Psoas muscle (tissue), 8 donors: ENCODE data around the gene DEPDC5. TPM values are rescaled to one million over a fixed set of nuclear protein-coding genes. Genes with fewer than 3 reads are reported as not detected.
A peak's percentile ranks its signal among the peaks of the same experiment; 100 is the strongest.

ENCODE experiments used
- ATAC-seq, 4 donors: fragments of 200-7000 bp; cut with Tn5 transposase; one replicate each; pipeline ENCODE4 v1.9.1; 2020; ENCODE audit warnings: moderate library complexity in 3 of 4, mild to moderate bottlenecking in 2 of 4
- DNase-seq, 2 donors: peaks; one replicate each; pipeline ENCODE4 v3.0.0-alpha.2; 2020
- H3K27ac ChIP-seq: fragments of 200-600 bp; one replicate; pipeline ENCODE4 v1.8.0; 2022
- H3K27me3 ChIP-seq, 3 donors: fragments of 200-600 bp in 1 of 3; one replicate each; pipeline versions ENCODE4 v1.6.1 to v1.8.0; 2013 to 2022; ENCODE audit warnings: low read length in 2 of 3, mild to moderate bottlenecking in 2 of 3, moderate library complexity in 1 of 3; ENCODE audit not compliant: insufficient read depth in 3 of 3
- H3K36me3 ChIP-seq, 2 donors: fragments of 200-600 bp in 1 of 2; one replicate each; pipeline versions ENCODE4 v1.6.1 to v1.8.0; 2013 to 2022; ENCODE audit warnings: low read depth in 1 of 2, mild to moderate bottlenecking in 1 of 2, moderate library complexity in 1 of 2; ENCODE audit not compliant: insufficient read depth in 1 of 2
- H3K4me1 ChIP-seq: fragments of 200-600 bp; one replicate; pipeline ENCODE4 v1.8.0; 2022
- H3K4me3 ChIP-seq: fragments of 200-600 bp; one replicate; pipeline ENCODE4 v1.8.0; 2022; ENCODE audit warnings: mild to moderate bottlenecking
- H3K9me3 ChIP-seq: fragments of 200-600 bp; one replicate; pipeline ENCODE4 v1.8.0; 2022
- CTCF ChIP-seq: fragments of 200-600 bp; IDR thresholded peaks from one replicate; pipeline ENCODE4 v1.8.0; 2022; ENCODE audit warnings: antibody characterized with exemption
- WGBS, 3 donors: extraction: QIAGEN DNeasy Blood & Tissue Kit; methylation state at CpG; one replicate each; pipeline versions ENCODE4 v1.1.6 to v1.1.7; 2013; 5-methylcytosine and 5-hydroxymethylcytosine counted together
- intact Hi-C, 2 donors: fragments of 100-400 bp; cut with DNase I; formaldehyde crosslinking; loops; one replicate each; pipeline versions ENCODE4 v1.11.0 to v1.14.2; 2022
- polyA plus RNA-seq, 3 donors: library from polyadenylated mRNA; stranded (reverse); fragments of 200-250 nt; gene quantifications; one replicate each; pipeline ENCODE4 v1.2.3, GENCODE V29; 2013
- total RNA-seq, 4 donors: library from RNA; stranded (reverse); fragmentation: NEBNext Ultra II Directional in 2 of 4; extraction: Animal tissue kit (Norgen Biotek cat#: 25700) in 2 of 4; gene quantifications; one replicate each; pipeline versions ENCODE4 v1.2.1 to v1.2.4, GENCODE V29; 2021 to 2023
- donor health status: healthy with polysubstance abuse.
- donor health status: DM: no; HTN: no; CAD: no; lungs with moderate emphysema.
- donor health status: Bipolar disorder and iron deficiency.
- donor health status: healthy.
- donor health status: DM: yes; HTN: yes; CAD: no.
- donor health status: DM: no; HTN: no; CAD: no.
- donor health status: DM: no; HTN: no; CAD: no.
- donor health status: DM: yes; HTN: yes; CAD: no.

DEPDC5 gene
- total and polyA plus RNA-seq, 7 donors = 6.3 to 15.6 (median 9.1) TPM

- DNase-seq = no peak
- WGBS, 3 donors = 63 to 82% (median 70%) methylated on average over 2 of the region's 2 CpGs
- no peak overlapping the region for H3K4me3 ChIP-seq
- intact Hi-C loops = no loop called here
- peaks cover 53% of the 10 kb centered on the region for H3K4me1 ChIP-seq
- no peaks in the 10 kb centered on the region for H3K9me3 ChIP-seq
- H3K27ac ChIP-seq = peak overlapping the region; percentile 75
- H3K36me3 ChIP-seq = peaks cover 8 to 46% of the 10 kb centered on the region in 2 donors
- no peak for ATAC-seq
- no peaks in the 10 kb centered on the region for H3K27me3 ChIP-seq
- TF ChIP-seq CTCF = no peak
Measured at GRCh38 chr22:31952094-31952401, 198.2 kb downstream of the DEPDC5 start.

- Histone ChIP-seq H3K36me3 (peaks cover 12 to 46% of the 10 kb centered on the region in 2 donors), H3K4me1 (peaks cover 49% of the 10 kb centered on the region), H3K4me3 (no peak overlapping the region), H3K27ac (peak overlapping the region; percentile 75), H3K9me3 (no peaks in the 10 kb centered on the region), H3K27me3 (no peaks in the 10 kb centered on the region)
- WGBS, 3 donors = 59 to 70% (median 60%) methylated on average over 2 of the region's 2 CpGs
- ATAC-seq (peak; percentile 30 to 66 (median 42)), DNase-seq (no peak)
- intact Hi-C loops = no loop called here
- TF ChIP-seq CTCF = no peak
Measured at GRCh38 chr22:31952472-31952871, 198.7 kb downstream of the DEPDC5 start.

GRCh38 chr22:31953261-31953660 is 199.4 kb downstream of the DEPDC5 start:
- TF ChIP-seq CTCF = no peak
- WGBS, 3 donors = 76 to 95% (median 93%) methylated on average over 3 of the region's 3 CpGs
- intact Hi-C loops = no loop called here

DNA sequence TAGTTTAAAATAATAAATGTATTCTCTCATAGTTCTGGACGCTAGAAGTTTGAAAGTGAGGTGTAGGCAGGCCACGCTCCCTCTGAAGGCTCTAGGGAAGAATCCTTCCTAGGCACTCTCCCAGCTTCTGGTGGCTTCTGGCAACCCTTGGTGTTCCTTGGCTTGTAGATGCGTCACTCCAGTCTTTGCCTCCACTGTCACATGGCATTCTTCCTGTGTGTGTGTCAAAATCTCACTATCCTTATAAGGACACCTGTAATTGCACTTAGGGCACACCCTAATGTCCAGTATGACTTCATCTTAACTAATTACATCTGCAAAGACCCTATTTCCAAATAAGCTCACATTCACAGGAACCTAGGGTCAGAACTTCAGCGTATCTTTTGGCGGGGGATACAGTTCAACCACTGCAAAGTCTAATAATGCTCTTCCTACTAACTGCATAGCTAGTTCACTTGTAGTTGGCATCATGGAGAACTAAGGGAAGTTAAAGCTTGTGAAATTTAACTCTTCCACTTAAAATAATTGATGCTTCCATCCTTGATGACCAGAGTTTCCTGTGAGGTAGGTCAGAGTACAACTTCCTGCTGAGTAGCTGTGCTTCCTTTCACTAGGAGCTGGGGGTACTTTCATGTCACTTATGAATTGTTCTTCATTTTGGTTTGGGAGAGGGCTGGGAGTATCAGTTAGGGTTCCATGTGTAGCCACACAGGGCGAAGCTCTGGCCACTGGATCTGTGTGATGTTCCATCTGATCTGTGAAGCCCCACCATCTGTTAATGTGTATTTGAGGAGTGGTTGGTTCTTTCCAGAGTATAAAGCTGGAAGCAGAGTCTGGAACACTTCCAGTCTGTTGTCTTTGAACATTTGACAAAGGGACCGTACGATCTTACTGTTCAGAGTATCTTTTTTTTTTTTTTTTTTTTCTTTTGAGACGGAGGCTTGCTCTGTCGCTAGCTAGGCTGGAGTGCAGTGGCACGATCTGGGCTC is 201.0 kb downstream of the DEPDC5 start:
- DNase-seq (peak; percentile 51 to 61), ATAC-seq (peak; percentile 77 to 93 (median 88))
- no peaks in the 10 kb centered on the region for H3K9me3 ChIP-seq
- no peak overlapping the region for H3K4me3 ChIP-seq
- no peaks in the 10 kb centered on the region for H3K27me3 ChIP-seq
- peaks cover 12 to 36% of the 10 kb centered on the region in 2 donors for H3K36me3 ChIP-seq
- peak overlapping the region; percentile 75 for H3K27ac ChIP-seq
- TF ChIP-seq CTCF = no peak
- H3K4me1 ChIP-seq = peaks cover 43% of the 10 kb centered on the region
- 66 to 73% (median 68%) methylated on average over 11 of the region's 11 CpGs for WGBS, 3 donors
- intact Hi-C loops = no loop called here

More at GRCh38 chr22:31953261-31953660, 199.4 kb downstream of the DEPDC5 start:
- no peak for DNase-seq
- Histone ChIP-seq H3K4me3 (no peak overlapping the region), H3K27ac (peak overlapping the region; percentile 75), H3K4me1 (peaks cover 43% of the 10 kb centered on the region), H3K9me3 (no peaks in the 10 kb centered on the region), H3K36me3 (peaks cover 12 to 46% of the 10 kb centered on the region in 2 donors), H3K27me3 (no peaks in the 10 kb centered on the region)
- ATAC-seq = no peak
